Neuronal stem cell (in vitro differentiated cells): ENCODE measurements around the gene CCDC32. TPM values are rescaled to one million over a fixed set of nuclear protein-coding genes. Genes with fewer than 3 reads are reported as not detected.

Source experiments
- DNase-seq: peaks from one replicate; pipeline ENCODE4 v3.0.0-alpha.2; 2013; ENCODE audit warnings: low spot score
- H2AFZ ChIP-seq: one replicate; pipeline ENCODE4 v1.6.1; 2013; ENCODE audit warnings: mild to moderate bottlenecking, low read length, inconsistent platforms
- H2AK5ac ChIP-seq: 2 replicates; pipeline ENCODE4 v1.6.1; 2013; ENCODE audit warnings: low read depth, mild to moderate bottlenecking, inconsistent platforms, low read length, moderate library complexity, mixed read lengths
- H2BK120ac ChIP-seq: 2 replicates; pipeline ENCODE4 v1.6.1; 2013; ENCODE audit warnings: low read depth, mild to moderate bottlenecking, inconsistent platforms, low read length, moderate library complexity, mixed read lengths
- H2BK12ac ChIP-seq: one replicate; pipeline ENCODE4 v1.6.1; 2013; ENCODE audit warnings: low read length, inconsistent platforms
- H2BK15ac ChIP-seq: 2 replicates; pipeline ENCODE4 v1.6.1; 2013; ENCODE audit warnings: mild to moderate bottlenecking, low read length, inconsistent platforms, mixed read lengths
- H2BK5ac ChIP-seq: one replicate; pipeline ENCODE4 v1.6.1; 2013; ENCODE audit warnings: inconsistent platforms, mild to moderate bottlenecking, low read length, moderate library complexity
- H3K14ac ChIP-seq: one replicate; pipeline ENCODE4 v1.6.1; 2013; ENCODE audit warnings: low read length, inconsistent platforms
- H3K18ac ChIP-seq: 2 replicates; pipeline ENCODE4 v1.6.1; 2013; ENCODE audit warnings: low read length, inconsistent platforms
- H3K23ac ChIP-seq: 2 replicates; pipeline ENCODE4 v1.6.1; 2013; ENCODE audit warnings: low read depth, mild to moderate bottlenecking, mixed read lengths, low read length, inconsistent platforms; ENCODE audit not compliant: poor library complexity
- H3K27ac ChIP-seq: replicated peaks from 3 replicates; pipeline ENCODE4 v1.5.1; 2013; ENCODE audit warnings: low read length, inconsistent platforms
- H3K27me3 ChIP-seq, 3 experiments: 2 replicates each; pipeline ENCODE4 v1.6.1; 2013; ENCODE audit warnings: low read length in 3 of 3, mild to moderate bottlenecking in 2 of 3, inconsistent platforms in 1 of 3, low read depth in 1 of 3, mixed read lengths in 1 of 3, moderate library complexity in 1 of 3; ENCODE audit not compliant: control insufficient read depth in 3 of 3, insufficient read depth in 3 of 3
- H3K36me3 ChIP-seq, 2 donors: replicated peaks in 1 of 2; 2 replicates each; pipeline ENCODE4 v1.6.1; 2013; ENCODE audit warnings: low read length in 2 of 2; ENCODE audit not compliant: control insufficient read depth in 2 of 2, insufficient read depth in 2 of 2
- H3K4ac ChIP-seq: 2 replicates; pipeline ENCODE4 v1.6.1; 2013; ENCODE audit warnings: inconsistent platforms, mild to moderate bottlenecking, low read length, moderate library complexity
- H3K4me1 ChIP-seq, 2 donors: 1 replicate in 1 of 2; 2 replicates in 1 of 2; pipeline ENCODE4 v1.6.1; 2013; ENCODE audit warnings: low read length in 2 of 2, low read depth in 1 of 2; ENCODE audit not compliant: control insufficient read depth in 2 of 2, insufficient read depth in 1 of 2
- H3K4me2 ChIP-seq: one replicate; pipeline ENCODE4 v1.6.1; 2013; ENCODE audit warnings: mild to moderate bottlenecking, low read length, inconsistent platforms; ENCODE audit not compliant: insufficient read depth, poor library complexity, severe bottlenecking
- H3K4me3 ChIP-seq, 2 donors: 2 replicates each; pipeline ENCODE4 v1.5.1; 2013; ENCODE audit warnings: low read length in 2 of 2, mild to moderate bottlenecking in 2 of 2, inconsistent platforms in 1 of 2, moderate library complexity in 1 of 2
- H3K79me1 ChIP-seq: one replicate; pipeline ENCODE4 v1.6.1; 2013; ENCODE audit warnings: low read depth, mild to moderate bottlenecking, inconsistent platforms, low read length, moderate library complexity
- H3K9ac ChIP-seq: one replicate; pipeline ENCODE4 v1.6.1; 2013; ENCODE audit warnings: mild to moderate bottlenecking, low read depth, low read length, inconsistent platforms; ENCODE audit not compliant: poor library complexity
- H3K9me3 ChIP-seq, 2 donors: replicated peaks in 1 of 2; 2 replicates each; pipeline versions ENCODE3 to v1.6.1; 2013; ENCODE audit warnings: low read length in 2 of 2, mild to moderate bottlenecking in 2 of 2, inconsistent platforms in 1 of 2, low read depth in 1 of 2, mixed read lengths in 1 of 2, moderate library complexity in 1 of 2; ENCODE audit not compliant: control insufficient read depth in 2 of 2, insufficient read depth in 1 of 2
- H4K8ac ChIP-seq: one replicate; pipeline ENCODE4 v1.6.1; 2013; ENCODE audit warnings: low read depth, mild to moderate bottlenecking, inconsistent platforms, low read length, moderate library complexity
- H4K91ac ChIP-seq: one replicate; pipeline ENCODE4 v1.6.1; 2013; ENCODE audit warnings: low read length, low read depth, mild to moderate bottlenecking, inconsistent platforms; ENCODE audit not compliant: poor library complexity
- WGBS, 2 donors: extraction: QIAGEN DNeasy Blood & Tissue Kit; methylation state at CpG; one replicate each; pipeline ENCODE4 v1.1.7; 2013; ENCODE audit warnings: missing lambda C conversion rate in 2 of 2, mixed read lengths in 1 of 2; ENCODE audit not compliant: insufficient read length in 2 of 2, insufficient replicate concordance in 1 of 2; ENCODE audit errors: extremely low coverage in 2 of 2; 5-methylcytosine and 5-hydroxymethylcytosine counted together
- small RNA-seq: library from polyadenylated mRNA; stranded (forward); fragments of <200 nt; extraction: miRNeasy Mini kit (QIAGEN cat#:217004); gene quantifications from one replicate; pipeline ENCODE3, GENCODE V24; 2013; ENCODE audit not compliant: insufficient read depth

CCDC32 gene

GRCh38 chr15:40506964-40507571 is 57.8 kb downstream of the CCDC32 start:
- no peak overlapping the region for H4K91ac ChIP-seq
- H3K14ac ChIP-seq, result no peak overlapping the region
- H3K4ac ChIP-seq, result no peak overlapping the region
- H2BK120ac ChIP-seq, result no peak overlapping the region
- no peaks in the 10 kb centered on the region for H3K79me1 ChIP-seq
- peak overlapping the region; percentile 30 for H3K23ac ChIP-seq
- no peak overlapping the region for H3K27ac ChIP-seq
- no peak overlapping the region for H2AK5ac ChIP-seq
- peak overlapping the region; percentile 18 for H3K9ac ChIP-seq
- no peak overlapping the region for H2BK12ac ChIP-seq
- peaks cover 5 to 8% of the 10 kb centered on the region in 2 donors for H3K4me1 ChIP-seq
- no CpG with 5 or more reads among the region's 30 CpGs for WGBS, 2 donors
- no peak overlapping the region for H4K8ac ChIP-seq
- H3K27me3 ChIP-seq, result peaks cover 4 to 44% (median 28%) of the 10 kb centered on the region in 3 experiments
- H3K4me2 ChIP-seq, result peak overlapping the region; percentile 56
- DNase-seq, result peak; percentile 70
- peak overlapping the region; percentile 95 for H2AFZ ChIP-seq
- H3K18ac ChIP-seq, result peak overlapping the region; percentile 84
- H3K4me3 ChIP-seq, result peak overlapping the region in 1 of 2 donors; percentile 36
- H3K9me3 ChIP-seq, result no peaks in the 10 kb centered on the region
- H2BK5ac ChIP-seq, result no peak overlapping the region
- H2BK15ac ChIP-seq, result no peak overlapping the region
- no peaks in the 10 kb centered on the region for H3K36me3 ChIP-seq

Small RNAs within 50 kb of the gene (small RNA-seq; reads per million reads assigned to genes)
- not detected for gene RF00017
- not detected for gene RNU6-516P
